Measurements from ENCODE around the gene PTAR1. TPM values are rescaled to one million over a fixed set of nuclear protein-coding genes. Genes with fewer than 3 reads are reported as not detected.

PTAR1 gene
- total RNA-seq, 2 experiments from 2014 or later: 65.9 to 67.1 TPM

DNA sequence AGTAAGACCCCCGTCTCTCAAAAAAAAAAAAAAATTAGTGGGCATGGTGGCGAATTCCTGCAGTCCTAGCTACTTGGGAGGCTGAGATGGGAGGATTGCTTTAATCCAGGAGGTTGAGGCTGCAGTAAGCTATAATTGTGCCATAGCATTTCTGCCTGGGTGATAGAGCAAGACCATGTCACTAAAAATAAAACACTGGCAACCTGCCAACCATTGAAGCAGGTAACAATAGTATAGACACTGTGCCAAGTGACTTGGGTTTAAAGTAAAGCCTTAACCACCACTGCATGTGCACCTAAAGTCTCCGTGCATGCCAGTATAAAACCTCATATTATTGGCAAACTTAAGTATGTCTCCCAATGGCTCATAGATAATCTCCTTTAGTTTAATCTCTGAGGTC, 84.2 kb downstream of the PTAR1 start:
- Mint-ChIP-seq H3K36me3 (ENCODE audit: low read depth) (no peaks in the 10 kb centered on the region), H3K4me3 (no peak overlapping the region), H3K27me3 (peaks cover 41% of the 10 kb centered on the region), H3K27ac (no peak overlapping the region), H3K9me3 (no peaks in the 10 kb centered on the region), H3K4me1 (ENCODE audit: low read depth) (peaks cover 20% of the 10 kb centered on the region)
- intact Hi-C loops (cut with DNase I, micrococcal nuclease): loop anchor here in 1 of 2 experiments (10.0 kb wide), 2 partner anchors 169 to 579 kb away; partner anchors contain the start of gene SMC5
- Histone ChIP-seq H3K4me3 (ENCODE audit: low read length) (no peak overlapping the region), H3K27me3 (ENCODE audit: control insufficient read depth in 1 of 2, insufficient read depth in 2 of 2, low read length in 2 of 2) (peaks cover 0 to 2% of the 10 kb centered on the region in 2 experiments), H3K4me1 (ENCODE audit: insufficient read depth, low read length) (peaks cover 17% of the 10 kb centered on the region), H3K36me3 (ENCODE audit: insufficient read depth, low read length) (no peaks in the 10 kb centered on the region), H3K9me3 (ENCODE audit: control insufficient read depth in 1 of 2, insufficient read depth in 1 of 2, low read length in 2 of 2) (no peaks in the 10 kb centered on the region), H3K27ac (ENCODE audit: low read depth in 1 of 2, low read length in 2 of 2) (no peak overlapping the region)
- CTCF ChIA-PET: no interaction called here
- TF ChIP-seq, protein P1, sequence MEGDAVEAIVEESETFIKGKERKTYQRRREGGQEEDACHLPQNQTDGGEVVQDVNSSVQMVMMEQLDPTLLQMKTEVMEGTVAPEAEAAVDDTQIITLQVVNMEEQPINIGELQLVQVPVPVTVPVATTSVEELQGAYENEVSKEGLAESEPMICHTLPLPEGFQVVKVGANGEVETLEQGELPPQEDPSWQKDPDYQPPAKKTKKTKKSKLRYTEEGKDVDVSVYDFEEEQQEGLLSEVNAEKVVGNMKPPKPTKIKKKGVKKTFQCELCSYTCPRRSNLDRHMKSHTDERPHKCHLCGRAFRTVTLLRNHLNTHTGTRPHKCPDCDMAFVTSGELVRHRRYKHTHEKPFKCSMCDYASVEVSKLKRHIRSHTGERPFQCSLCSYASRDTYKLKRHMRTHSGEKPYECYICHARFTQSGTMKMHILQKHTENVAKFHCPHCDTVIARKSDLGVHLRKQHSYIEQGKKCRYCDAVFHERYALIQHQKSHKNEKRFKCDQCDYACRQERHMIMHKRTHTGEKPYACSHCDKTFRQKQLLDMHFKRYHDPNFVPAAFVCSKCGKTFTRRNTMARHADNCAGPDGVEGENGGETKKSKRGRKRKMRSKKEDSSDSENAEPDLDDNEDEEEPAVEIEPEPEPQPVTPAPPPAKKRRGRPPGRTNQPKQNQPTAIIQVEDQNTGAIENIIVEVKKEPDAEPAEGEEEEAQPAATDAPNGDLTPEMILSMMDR (IDR thresholded peaks at IDR 0.05): no peak
- DNase-seq (no peak), ATAC-seq (ENCODE audit: poor library complexity) (no peak)
- POLR2A ChIA-PET: no interaction called here

DNA sequence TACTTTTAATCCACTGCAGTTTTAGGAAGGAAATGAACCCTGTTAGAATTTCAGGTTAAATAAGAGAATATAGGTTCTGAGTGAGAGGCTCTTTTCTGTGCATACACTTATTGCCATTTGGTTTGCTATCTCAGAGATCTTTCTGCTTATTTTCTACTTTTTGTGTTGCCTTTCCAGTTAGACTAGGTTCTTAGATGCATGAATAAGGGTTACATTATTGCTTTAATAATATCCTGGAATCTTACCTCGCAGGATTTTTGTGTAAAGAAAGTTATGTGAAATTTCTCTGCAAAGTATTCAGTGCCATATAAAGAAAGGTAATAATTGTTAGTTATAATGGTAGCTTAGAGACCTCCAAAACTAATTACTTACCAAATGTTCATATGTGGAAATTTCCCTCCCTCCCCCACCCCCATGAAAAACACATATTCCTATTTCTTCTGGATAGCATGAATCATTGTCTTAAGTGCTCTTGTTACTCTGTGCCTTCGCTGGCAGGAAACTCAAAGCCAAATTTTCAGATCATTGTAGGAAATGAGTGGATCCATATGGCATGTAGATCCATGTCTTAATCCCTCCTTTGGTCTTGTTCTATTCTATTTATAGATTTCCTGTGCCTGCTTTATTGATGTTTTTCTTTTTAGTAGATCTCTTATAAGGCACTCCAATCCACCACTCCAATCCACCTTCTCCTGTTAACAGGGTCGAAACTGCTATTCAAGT, 84.9 kb downstream of the PTAR1 start:
- ChIA-PET CTCF (no interaction called here), POLR2A (no interaction called here)
- DNase-seq (no peak), ATAC-seq (ENCODE audit: poor library complexity) (no peak)
- Mint-ChIP-seq H3K27me3 (peaks cover 45% of the 10 kb centered on the region), H3K9me3 (no peaks in the 10 kb centered on the region), H3K4me1 (ENCODE audit: low read depth) (peaks cover 20% of the 10 kb centered on the region), H3K27ac (no peak overlapping the region), H3K36me3 (ENCODE audit: low read depth) (no peaks in the 10 kb centered on the region), H3K4me3 (peak overlapping the region; percentile 69)
- Histone ChIP-seq H3K27ac (ENCODE audit: low read depth in 1 of 2, low read length in 2 of 2) (no peak overlapping the region), H3K36me3 (ENCODE audit: insufficient read depth, low read length) (no peaks in the 10 kb centered on the region), H3K27me3 (ENCODE audit: control insufficient read depth in 1 of 2, insufficient read depth in 2 of 2, low read length in 2 of 2) (peaks cover 0 to 2% of the 10 kb centered on the region in 2 experiments), H3K4me1 (ENCODE audit: insufficient read depth, low read length) (peaks cover 17% of the 10 kb centered on the region), H3K4me3 (ENCODE audit: low read length) (no peak overlapping the region), H3K9me3 (ENCODE audit: control insufficient read depth in 1 of 2, insufficient read depth in 1 of 2, low read length in 2 of 2) (no peaks in the 10 kb centered on the region)
- intact Hi-C loops (cut with DNase I, micrococcal nuclease): loop anchor here (5.0 to 10.0 kb wide), 5 partner anchors 82 to 580 kb away; partner anchors contain the start of gene SMC5 (in 1 of the 2)
- TF ChIP-seq, protein P1 (IDR thresholded peaks at IDR 0.05): no peak

- H3K9me3 ChIP-seq (ENCODE audit: control insufficient read depth in 1 of 2, insufficient read depth in 1 of 2, low read length in 2 of 2): no peaks in the 10 kb centered on the region
- ChIA-PET CTCF (interaction anchor here (1.7 kb wide), 1 partner anchor 12 kb away, joined by 4 read pairs; no protein-coding TSS in a partner anchor), POLR2A (no interaction called here)
- H3K27ac ChIP-seq (ENCODE audit: low read depth in 1 of 2, low read length in 2 of 2): no peak overlapping the region
- ATAC-seq (ENCODE audit: poor library complexity) (no peak), DNase-seq (no peak)
- Mint-ChIP-seq H3K9me3 (no peaks in the 10 kb centered on the region), H3K4me3 (peak overlapping the region; percentile 89), H3K27me3 (peaks cover 41% of the 10 kb centered on the region), H3K27ac (no peak overlapping the region), H3K4me1 (ENCODE audit: low read depth) (peaks cover 20% of the 10 kb centered on the region), H3K36me3 (ENCODE audit: low read depth) (no peaks in the 10 kb centered on the region)
- H3K4me1 ChIP-seq (ENCODE audit: insufficient read depth, low read length): peaks cover 17% of the 10 kb centered on the region
- TF ChIP-seq, protein P1 (IDR thresholded peaks at IDR 0.05): no peak
- intact Hi-C loops (cut with DNase I, micrococcal nuclease): loop anchor here (5.0 to 10.0 kb wide), 5 partner anchors 83 to 581 kb away; partner anchors contain the start of gene SMC5 (in 1 of the 2)
- no peaks in the 10 kb centered on the region for H3K36me3 ChIP-seq (ENCODE audit: insufficient read depth, low read length)
- peaks cover 0 to 2% of the 10 kb centered on the region in 2 experiments for H3K27me3 ChIP-seq (ENCODE audit: control insufficient read depth in 1 of 2, insufficient read depth in 2 of 2, low read length in 2 of 2)
- no peak overlapping the region for H3K4me3 ChIP-seq (ENCODE audit: low read length)
Observed at GRCh38 chr9:69674112-69674685, 85.6 kb downstream of the PTAR1 start.

Data from CD4-positive, alpha-beta T cell (primary cell).